ENCODE measurements around the gene RIMS3. TPM values are rescaled to one million over a fixed set of nuclear protein-coding genes. Genes with fewer than 3 reads are reported as not detected.

RIMS3 gene
- polyA plus RNA-seq, 3 donors, result 0.21 to 0.79 (median 0.36) TPM

DNA sequence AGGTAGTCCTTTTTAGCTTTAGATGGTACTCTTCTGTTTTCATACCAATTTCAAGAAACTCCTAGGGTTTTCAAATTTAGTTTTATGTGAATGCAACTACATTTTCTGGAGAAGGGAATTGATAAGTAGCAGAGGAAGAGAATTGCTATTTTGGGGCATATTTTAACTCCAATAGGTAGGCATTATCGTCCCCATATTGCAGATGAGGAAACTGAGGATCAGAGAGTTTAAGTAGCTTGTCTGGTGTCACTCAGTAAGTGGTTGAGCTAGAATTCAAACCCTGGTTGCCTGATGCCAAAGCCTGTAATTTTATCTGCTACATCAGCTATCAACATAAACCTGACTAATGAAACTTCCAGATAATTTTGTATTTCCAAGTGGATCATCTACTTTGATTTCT is 27.9 kb upstream of the RIMS3 start:
- 62 to 91% (median 83%) methylated on average over 1 of the region's 1 CpG for WGBS, 3 donors
- H3K27ac ChIP-seq (ENCODE audit: low read depth, low read length), result no peak overlapping the region

DNA sequence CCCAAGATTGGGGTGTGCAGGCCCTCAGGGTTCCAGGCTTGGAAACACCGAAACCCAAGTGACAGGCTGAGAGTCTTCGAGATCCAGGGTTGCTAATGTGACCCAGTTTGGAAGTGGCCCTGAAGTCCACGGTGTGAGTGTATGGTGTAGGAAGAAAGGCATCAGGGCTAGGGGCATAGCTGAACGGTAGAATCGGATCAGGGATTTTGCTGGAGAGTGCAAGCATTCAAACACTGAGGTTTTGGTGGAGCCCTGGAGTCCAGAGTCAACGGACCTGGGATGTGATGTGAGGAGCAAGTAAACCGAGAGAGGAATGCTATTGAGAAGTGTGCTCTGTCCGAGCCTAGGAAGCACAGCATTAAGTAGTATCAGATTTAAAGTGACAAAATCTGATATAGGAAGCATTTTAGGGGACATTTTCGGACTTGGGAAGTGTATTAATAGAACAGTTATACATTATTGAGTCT is 27.0 kb upstream of the RIMS3 start:
- no peak overlapping the region for H3K27ac ChIP-seq (ENCODE audit: low read depth, low read length)
- 2 to 5% (median 3%) methylated on average over 9 of the region's 9 CpGs for WGBS, 3 donors

DNA sequence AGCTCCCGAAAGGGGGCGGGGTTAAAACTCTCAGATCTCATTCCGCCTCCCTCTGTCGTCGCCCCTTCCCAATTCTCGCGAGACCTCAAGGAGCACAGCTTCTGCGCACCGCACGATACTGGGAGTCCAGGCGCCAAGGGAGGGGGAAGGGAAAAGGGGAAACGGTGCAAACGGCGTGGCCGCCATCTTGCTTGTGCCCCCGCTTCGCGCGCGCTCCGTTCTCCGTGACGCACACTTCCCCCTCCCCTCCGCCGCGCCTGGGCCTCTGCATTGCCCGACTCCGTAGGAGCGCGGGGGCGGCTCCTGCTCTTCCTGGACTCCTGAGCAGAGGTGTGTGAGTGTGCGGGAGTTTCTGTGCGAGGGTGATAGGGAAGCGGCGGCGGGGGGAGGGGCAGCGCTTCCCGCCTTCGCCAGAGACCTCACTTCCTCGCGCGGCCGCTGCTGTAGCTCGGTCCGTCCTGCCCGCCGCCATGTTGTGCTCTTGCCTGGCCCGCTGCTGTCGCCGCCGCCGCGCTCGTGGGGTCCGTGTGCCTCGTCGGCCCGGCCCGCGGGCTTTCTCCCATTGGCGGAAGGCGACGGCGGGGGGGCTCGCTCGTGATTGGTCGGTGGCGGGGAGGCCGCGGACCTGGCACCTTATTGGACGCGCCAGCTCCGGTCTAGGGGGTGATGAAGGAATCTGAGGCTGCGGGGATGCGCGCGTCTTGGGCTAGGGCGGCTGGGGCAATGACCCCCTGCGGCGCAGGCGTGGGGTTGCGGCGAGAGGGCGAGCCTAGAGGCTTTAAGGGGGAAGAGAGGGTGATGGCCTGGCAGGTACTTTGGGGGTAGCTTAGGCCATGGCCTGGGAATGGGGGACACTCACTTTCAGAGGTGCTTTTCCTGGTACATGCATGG is 26.3 kb upstream of the RIMS3 start, which contains the start of gene NFYC:
Gene NFYC, plus strand, starts transcription at position 167 of the 891 bp plus-strand sequence. CDS start 47,140 bp downstream, outside the sequence.
- peak within 1 kb of the TSS; percentile 96 for H3K27ac ChIP-seq (ENCODE audit: low read depth, low read length)
- WGBS, 3 donors, result 0 to 1% (median 1%) methylated on average over 77 to 84 of the region's 84 CpGs

DNA sequence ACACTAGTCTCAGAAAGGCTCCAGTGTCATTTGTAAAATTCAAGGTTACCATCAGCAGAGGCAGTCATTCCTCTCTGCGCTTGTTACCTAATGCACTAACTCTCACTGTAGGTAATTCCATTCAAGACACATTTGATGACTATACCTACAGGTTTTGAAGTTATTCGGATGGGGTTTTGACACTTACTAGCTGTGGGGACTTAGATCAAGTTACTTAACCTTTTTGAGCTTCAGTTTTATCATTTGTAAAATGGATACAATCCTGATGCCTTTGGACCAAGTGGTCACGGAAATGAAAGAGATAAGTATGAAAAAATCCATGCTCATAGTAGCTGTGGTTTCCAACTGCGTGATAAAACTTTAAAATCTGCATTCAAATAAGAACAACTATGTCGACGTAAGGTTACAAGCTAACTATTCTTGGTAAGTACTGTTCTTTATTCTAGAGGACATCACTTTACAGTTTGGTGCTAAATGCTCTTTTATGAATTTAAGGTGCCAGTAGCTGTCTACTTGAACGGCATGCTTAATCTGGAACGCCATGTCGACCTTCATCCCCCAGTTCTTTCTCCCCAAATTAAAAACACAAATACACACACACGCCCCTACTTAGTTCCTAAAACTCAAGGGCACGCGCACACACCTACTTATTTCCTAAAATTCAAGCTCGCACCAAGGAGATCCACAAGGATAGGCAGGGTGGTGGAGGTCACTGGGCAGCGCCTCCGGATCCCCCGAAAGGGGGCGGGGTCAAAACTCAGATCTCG is 25.5 kb upstream of the RIMS3 start:
- 12 to 22% (median 20%) methylated on average over 18 of the region's 18 CpGs for WGBS, 3 donors

DNA sequence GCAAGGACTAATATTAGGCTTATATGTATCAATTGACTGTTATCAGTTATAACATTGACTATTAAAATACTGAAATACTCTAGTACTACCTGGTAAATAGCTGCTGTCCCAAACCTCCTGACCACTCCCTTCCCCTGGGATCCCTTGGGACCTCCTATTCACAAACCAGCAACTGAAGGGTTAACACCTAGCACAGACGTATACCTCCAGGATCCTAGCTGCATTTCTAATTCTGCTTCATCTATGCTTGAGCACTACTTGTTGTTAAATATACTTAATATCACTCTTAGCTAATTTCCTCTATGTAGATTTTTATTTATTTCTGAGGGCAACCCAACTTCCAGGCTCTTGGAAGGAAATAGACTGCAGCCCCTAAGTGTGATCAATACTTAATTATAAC is 24.3 kb upstream of the RIMS3 start:
- WGBS, 3 donors, result 8 to 42% (median 23%) methylated on average over 1 of the region's 1 CpG
- H3K27ac ChIP-seq (ENCODE audit: low read depth, low read length), result no peak overlapping the region

More for the DNA sequence above, 25.5 kb upstream of the RIMS3 start:
- H3K27ac ChIP-seq (ENCODE audit: low read depth, low read length), result no peak overlapping the region

DNA sequence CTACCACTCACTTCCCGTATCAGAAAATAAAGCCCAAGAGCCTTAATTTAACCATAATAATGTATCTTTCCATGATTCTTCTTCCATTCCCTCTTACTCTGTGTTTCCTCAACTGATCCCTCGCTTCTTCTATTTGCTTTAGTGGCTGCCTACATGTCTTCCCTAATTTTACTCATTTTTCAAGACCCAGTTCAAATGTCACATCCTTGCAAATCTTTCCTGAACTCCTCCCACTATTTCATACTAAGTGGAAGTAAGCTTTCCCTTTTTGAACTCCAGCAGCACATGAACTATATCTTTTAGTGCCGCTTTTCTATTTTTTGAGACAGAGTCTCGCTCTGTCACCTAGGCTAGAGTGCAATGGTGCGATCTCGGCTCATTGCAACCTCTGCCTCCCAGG is 22.2 kb upstream of the RIMS3 start:
- no peak overlapping the region for H3K27ac ChIP-seq (ENCODE audit: low read depth, low read length)
- WGBS, 3 donors, result 95 to 97% (median 95%) methylated on average over 6 of the region's 6 CpGs

DNA sequence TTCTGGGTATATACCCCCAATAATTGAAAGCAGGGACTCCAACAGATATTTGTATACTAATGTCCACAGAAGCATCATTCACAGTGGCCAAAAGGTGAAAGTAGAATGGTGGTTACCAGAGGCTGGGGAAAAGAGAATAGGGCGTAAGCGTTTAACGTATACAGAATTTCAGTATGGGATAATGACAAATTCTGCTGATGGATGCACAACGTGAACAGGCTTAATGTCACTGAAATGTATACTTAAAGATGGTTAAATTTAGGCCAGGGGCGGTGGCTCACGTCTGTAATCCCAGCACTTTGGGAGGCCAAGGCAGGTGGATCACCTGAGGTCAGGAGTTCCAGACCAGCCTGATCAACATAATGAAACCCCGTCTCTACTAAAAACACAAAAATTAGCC is 21.6 kb upstream of the RIMS3 start:
- 93 to 97% (median 94%) methylated on average over 7 of the region's 7 CpGs for WGBS, 3 donors
- no peak overlapping the region for H3K27ac ChIP-seq (ENCODE audit: low read depth, low read length)

DNA sequence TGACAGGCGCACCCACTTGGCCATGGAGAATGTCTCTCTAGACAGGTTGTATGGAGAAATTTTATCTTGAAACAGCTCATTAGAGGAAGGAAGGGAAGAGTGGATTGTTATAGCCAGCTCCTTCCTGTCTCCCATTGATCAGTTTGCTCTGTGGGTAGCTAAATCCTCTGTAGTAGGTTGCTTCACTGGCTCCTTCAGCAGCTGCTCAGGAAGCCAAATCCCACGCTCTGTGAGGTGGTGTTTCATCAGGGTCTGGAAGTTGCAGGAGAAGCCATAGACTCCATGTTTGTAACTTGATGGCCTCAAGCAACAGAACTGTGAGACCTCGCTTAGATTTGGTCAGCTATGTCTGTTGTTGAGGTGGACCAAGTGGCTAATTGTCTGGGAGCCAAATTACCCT is 19.2 kb upstream of the RIMS3 start:
- 63 to 94% (median 77%) methylated on average over 3 of the region's 3 CpGs for WGBS, 3 donors
- no peak overlapping the region for H3K27ac ChIP-seq (ENCODE audit: low read depth, low read length)

DNA sequence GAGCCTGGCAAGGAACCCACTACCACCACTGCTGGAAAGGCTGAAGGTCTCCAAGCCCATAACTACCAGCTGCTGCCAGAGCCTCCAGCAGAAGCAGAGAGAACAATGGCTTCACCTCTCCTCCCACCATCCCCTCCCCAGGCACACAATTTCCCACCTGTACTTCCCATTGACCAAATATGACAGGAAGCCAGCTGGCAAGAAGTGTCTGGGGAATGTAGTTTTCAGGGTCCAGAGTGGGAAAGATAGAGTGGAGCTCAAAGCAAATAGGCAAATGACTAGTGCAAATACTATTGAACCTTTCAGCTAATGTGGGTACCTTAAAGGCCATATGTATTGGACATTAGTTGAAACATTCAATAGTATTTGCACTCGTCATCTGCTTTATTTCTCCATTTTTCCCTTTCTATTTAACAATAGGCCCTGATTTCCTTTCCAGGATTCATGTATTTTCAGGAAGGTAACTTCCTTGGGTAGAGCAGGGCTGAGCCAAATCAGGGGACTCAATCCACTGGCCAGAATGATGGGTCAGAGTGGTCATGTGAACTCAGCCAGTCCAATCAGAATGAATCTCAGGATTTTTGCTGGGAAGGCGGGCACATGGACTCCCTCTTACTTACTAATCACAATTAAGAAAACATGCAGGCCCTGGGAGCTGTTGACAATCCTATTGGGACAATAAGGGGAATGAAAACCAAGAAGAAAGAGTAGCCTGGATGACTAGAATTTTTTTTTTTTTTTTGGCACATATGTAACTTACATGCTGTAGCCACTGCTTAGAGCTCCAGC is 13.9 kb upstream of the RIMS3 start:
- WGBS, 3 donors, result 89 to 90% (median 90%) methylated on average over 2 of the region's 2 CpGs

DNA sequence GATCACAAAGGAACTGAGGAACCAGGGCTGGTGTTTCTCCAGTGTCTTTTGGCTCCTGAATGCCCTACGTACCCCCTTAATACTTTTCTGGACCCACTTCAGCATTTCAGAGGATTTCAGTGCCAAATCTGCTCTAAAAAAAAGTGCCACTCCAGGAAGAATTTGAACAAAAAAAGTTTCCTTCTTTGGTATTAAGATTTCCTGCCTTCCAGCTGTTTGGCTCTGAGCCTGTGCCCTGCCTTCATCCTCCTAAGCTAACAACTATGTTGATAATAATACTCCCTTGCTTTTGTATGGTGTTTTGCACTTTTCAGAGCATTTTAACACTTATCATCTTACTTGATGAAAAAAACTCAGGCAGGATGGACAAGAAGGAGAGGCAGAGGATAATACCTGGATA is 11.0 kb upstream of the RIMS3 start:
- no peak overlapping the region for H3K27ac ChIP-seq (ENCODE audit: low read depth, low read length)
- WGBS, 3 donors, result 19 to 58% (median 21%) methylated on average over 1 of the region's 1 CpG

More for the DNA sequence above, 13.9 kb upstream of the RIMS3 start:
- H3K27ac ChIP-seq (ENCODE audit: low read depth, low read length), result no peak overlapping the region

DNA sequence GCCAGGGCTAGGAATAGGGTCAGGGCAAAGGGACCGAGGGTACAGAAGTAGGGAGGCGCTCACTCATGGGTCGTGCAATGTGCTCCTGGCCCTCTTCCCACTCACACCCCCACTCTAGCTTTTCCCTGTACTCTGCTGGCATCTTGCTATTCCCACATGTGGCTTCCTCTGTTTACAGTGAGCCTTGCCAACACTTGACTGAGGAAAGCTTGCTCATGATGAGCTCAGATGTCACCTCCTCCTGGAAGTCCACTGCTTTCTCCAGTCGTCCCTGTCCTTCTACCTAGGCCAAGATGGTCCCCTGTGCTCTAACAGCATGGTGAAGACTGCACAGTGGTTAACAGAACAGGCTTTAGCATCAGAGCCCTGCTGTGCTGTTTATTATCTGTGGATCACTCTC is 8.0 kb upstream of the RIMS3 start:
- 78 to 89% (median 78%) methylated on average over 4 of the region's 4 CpGs for WGBS, 3 donors
- no peak overlapping the region for H3K27ac ChIP-seq (ENCODE audit: low read depth, low read length)

DNA sequence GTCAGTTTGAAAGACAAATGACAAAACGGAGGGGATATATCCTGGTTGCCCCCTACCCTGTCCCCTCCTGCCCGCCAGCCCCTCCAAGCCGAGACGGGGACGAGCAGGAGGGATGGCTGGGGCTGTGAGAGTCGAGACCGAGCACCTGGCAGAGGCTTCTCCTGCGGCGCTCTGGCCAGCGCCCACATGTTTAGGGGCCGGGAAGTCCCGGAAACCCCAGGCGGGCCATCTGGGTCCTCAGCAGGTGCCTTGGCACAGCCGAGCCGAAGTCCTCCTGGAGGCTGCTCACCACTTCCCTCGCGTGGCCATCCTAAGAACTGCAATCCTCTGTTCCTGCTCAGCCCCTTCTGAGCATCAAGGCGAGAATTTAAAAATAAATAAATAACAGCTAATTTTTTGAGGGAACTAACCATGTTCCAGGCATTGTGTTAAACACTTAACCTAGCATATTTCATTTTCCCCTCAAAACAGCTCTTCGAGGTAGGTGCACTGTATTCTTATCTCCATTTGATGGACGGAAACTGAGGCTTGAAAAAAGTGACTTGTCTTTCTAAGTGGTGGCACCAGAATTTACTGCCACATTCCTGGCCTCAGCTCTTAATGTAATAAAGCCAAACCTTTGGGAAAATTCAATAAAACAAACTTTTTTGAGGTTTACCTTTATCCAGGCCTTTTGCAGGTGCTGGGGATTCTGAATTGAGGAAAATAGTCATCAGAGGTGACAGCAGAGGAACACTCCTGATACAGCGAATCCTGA is 3.5 kb upstream of the RIMS3 start:
- 10 to 12% (median 11%) methylated on average over 21 of the region's 21 CpGs for WGBS, 3 donors
- H3K27ac ChIP-seq (ENCODE audit: low read depth, low read length), result no peak overlapping the region

DNA sequence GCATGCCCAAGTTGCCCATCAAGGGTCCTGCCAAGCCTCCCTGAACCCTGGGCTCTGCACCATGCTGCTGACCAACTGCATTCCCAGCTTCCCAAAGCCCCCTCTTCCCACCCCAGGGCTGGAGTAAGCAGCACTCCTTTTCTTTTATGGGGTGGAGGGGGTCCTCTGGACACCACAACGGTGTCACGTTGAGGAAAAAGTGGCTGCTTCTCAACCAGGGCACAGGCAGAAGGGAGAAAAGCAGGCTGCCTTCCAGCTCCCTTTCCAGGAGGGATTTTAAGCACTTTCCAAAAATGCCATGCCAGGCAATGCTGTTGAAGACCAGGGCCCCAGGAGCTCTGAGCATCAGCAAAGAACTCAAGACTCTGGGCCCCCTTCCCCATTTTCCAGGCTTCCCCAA is 691 bp downstream of the RIMS3 start:
- H3K27ac ChIP-seq (ENCODE audit: low read depth, low read length), result no peak overlapping the region
- WGBS, 3 donors, result 42 to 70% (median 54%) methylated on average over 2 of the region's 2 CpGs

DNA sequence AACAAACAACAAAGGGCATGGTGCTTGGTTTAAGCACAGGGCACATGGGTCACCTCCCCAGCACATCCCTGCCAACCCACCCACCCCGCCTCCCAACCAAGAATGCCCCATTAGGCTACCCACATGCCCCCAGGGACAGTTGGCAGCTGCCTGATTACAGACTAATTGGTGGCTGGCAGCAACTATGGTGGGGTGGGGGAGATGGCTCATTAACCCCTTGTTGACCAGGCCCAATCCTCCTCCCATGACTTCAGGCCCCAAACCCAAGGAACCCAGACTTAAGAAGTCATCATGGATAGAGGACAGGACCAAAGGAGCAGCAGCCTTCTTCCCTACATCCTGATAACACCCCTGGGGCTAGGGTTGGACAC is 1.3 kb downstream of the RIMS3 start:
- H3K27ac ChIP-seq (ENCODE audit: low read depth, low read length), result no peak overlapping the region
- WGBS, 3 donors, result 92 to 100% (median 93%) methylated on average over 1 of the region's 1 CpG

DNA sequence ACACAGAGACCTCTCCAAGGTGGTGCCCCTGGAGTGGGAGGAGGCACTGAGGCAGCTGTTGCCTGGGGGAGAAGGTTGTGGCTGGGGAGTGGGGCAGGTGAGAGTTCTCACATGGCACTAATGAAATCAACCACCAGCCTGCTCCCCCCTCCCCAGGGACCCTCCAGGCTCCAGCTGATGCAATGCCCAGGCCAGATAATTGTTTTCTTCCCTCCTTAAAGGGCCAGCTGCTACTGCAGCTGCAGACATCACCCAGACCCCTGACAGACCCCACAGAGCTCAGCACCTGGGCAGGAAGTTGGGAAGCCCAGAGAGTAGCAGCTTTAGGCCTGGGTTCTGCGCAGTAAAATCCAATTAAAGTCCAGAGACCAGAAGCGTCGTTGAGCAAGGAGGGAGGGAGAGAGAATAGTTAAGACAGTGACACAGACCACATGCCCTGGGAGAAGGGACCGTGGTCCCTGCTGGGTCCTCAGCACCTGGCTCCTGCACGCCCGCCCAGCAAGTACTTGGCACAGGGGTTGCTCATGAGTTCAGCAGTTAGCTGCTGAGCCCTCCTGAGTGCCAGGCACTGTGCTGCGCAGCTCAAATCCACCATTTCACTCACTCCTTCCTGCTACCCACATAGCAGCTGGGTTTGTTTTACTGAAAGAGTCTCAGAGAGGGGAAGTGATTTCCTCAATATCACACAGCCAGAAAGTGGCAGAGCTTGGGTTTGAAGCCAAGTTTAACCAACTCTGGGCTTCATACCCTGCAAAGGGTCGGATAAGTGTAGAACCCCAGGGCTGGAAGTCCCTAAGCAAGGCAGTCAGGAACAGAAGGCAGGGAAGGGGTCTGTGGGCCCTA is 1.9 kb downstream of the RIMS3 start:
- 59 to 67% (median 63%) methylated on average over 8 of the region's 8 CpGs for WGBS, 3 donors

DNA sequence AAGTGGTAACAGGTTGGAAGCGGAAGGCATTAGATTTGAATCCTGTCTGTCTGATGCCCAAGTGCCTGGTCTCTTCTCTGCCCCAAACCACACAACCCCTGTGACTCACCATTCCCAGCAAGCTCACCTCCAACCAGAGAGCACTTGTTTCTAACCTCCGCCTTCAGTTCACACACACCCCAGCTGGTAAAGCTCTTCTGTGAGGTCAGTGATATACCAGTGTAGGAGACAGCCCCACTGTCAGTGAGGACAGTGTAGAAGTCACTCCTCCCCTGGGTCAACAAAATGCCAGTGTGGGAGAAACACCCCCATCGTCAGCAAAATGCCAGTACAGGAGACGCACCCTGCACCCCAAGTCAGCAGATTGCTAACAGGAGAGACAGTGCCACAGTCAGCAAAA is 2.6 kb downstream of the RIMS3 start:
- WGBS, 3 donors, result 71 to 92% (median 80%) methylated on average over 4 of the region's 4 CpGs
- H3K27ac ChIP-seq (ENCODE audit: low read depth, low read length), result no peak overlapping the region

More for the DNA sequence above, 1.9 kb downstream of the RIMS3 start:
- H3K27ac ChIP-seq (ENCODE audit: low read depth, low read length), result no peak overlapping the region

DNA sequence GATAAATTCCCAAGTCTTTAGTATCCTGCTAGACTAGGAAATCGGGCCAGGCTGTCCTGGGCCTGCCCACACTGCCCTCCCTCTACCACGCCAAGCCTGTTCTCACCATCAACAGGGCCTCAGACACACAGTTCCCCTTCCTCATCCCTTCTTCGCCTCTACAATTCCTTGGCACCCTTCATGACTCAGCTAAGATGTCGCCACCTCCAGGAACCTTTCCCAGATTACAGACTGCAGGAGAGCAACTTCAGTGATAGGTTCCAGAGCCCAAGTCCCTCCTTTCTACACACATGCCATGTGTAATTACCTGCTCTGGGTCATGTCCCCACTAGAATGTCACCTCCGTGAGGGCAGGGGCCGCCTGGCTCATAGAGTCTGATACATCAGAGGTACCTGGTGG is 3.3 kb downstream of the RIMS3 start:
- no peak overlapping the region for H3K27ac ChIP-seq (ENCODE audit: low read depth, low read length)
- WGBS, 3 donors, result 65 to 92% (median 78%) methylated on average over 6 of the region's 6 CpGs
